ENCODE measurements around the gene ADAD1.
"Not testable (repeated sequence)": the region's sequence is repeated elsewhere in the genome, so short reads cannot be mapped to it uniquely, and the experiment has no call there.

Gene ADAD1

GRCh38 chr4:122356317-122356808 is 22.4 kb upstream of the ADAD1 start:
- DNase-seq (ENCODE audit: low read depth) = no peak
- no peak overlapping the region for H3K4me3 ChIP-seq (ENCODE audit: low read length)
- no peak for TF ChIP-seq CTCF (conservative IDR thresholded peaks at IDR 0.05; ENCODE audit: low read length)

GRCh38 chr4:122360754-122361153 is 18.1 kb upstream of the ADAD1 start:
- no peak for TF ChIP-seq CTCF (conservative IDR thresholded peaks at IDR 0.05; ENCODE audit: low read length)
- no peak for DNase-seq (ENCODE audit: low read depth)
- H3K4me3 ChIP-seq (ENCODE audit: low read length) = no peak overlapping the region

- DNase-seq (ENCODE audit: low read depth) = no peak
- no peak overlapping the region for H3K4me3 ChIP-seq (ENCODE audit: low read length)
- no peak for TF ChIP-seq CTCF (conservative IDR thresholded peaks at IDR 0.05; ENCODE audit: low read length)
Measured at GRCh38 chr4:122364700-122365404, 14.0 kb upstream of the ADAD1 start.

GRCh38 chr4:122368786-122369185 is 10.0 kb upstream of the ADAD1 start:
- H3K4me3 ChIP-seq (ENCODE audit: low read length); DNase-seq (ENCODE audit: low read depth): not testable (repeated sequence)

GRCh38 chr4:122377352-122377751 is 1.5 kb upstream of the ADAD1 start:
- no peak for TF ChIP-seq CTCF (conservative IDR thresholded peaks at IDR 0.05; ENCODE audit: low read length)
- H3K4me3 ChIP-seq (ENCODE audit: low read length) = no peak overlapping the region
- no peak for DNase-seq (ENCODE audit: low read depth)

- DNase-seq (ENCODE audit: low read depth) = no peak
- H3K4me3 ChIP-seq (ENCODE audit: low read length) = no peak overlapping the region
- TF ChIP-seq CTCF (conservative IDR thresholded peaks at IDR 0.05; ENCODE audit: low read length) = no peak
Measured at GRCh38 chr4:122379239-122379638, 428 bp downstream of the ADAD1 start.

- TF ChIP-seq CTCF (conservative IDR thresholded peaks at IDR 0.05; ENCODE audit: low read length) = no peak
- no peak for DNase-seq (ENCODE audit: low read depth)
- no peak overlapping the region for H3K4me3 ChIP-seq (ENCODE audit: low read length)
Measured at GRCh38 chr4:122383341-122383740, 4.5 kb downstream of the ADAD1 start.

Measured in AG10803 (cell line).